Activated CD4-positive, alpha-beta T cell treated with anti-CD3 and anti-CD28 coated beads, Interleukin-10, Interleukin-2, amounts not matched to agents 100 ng/mL and 50 ng/mL, durations not matched to agents 16 hours and 8 hours (primary cell): Measurements from ENCODE around the gene AP2B1.
"Not testable (repeated sequence)": the region's sequence is repeated elsewhere in the genome, so short reads cannot be mapped to it uniquely, and the experiment has no call there.

Experiments
- DNase-seq: peaks from one replicate; pipeline ENCODE4 v3.0.0-alpha.2; 2020

AP2B1 gene

GRCh38 chr17:35645923-35646322 is 58.8 kb downstream of the AP2B1 start:
- DNase-seq, result no peak

GRCh38 chr17:35651467-35651866 is 64.3 kb downstream of the AP2B1 start:
- no peak for DNase-seq

- DNase-seq, result no peak
These were observed 66.7 kb downstream of the AP2B1 start for GRCh38 chr17:35653619-35654361.

GRCh38 chr17:35655303-35655702 is 68.2 kb downstream of the AP2B1 start:
- DNase-seq, result no peak

GRCh38 chr17:35660902-35661301 is 73.8 kb downstream of the AP2B1 start:
- DNase-seq, result no peak

GRCh38 chr17:35664685-35665084 is 77.6 kb downstream of the AP2B1 start:
- no peak for DNase-seq

- DNase-seq, result no peak
These were observed 78.5 kb downstream of the AP2B1 start for GRCh38 chr17:35665662-35666061.

GRCh38 chr17:35666070-35666469 is 78.9 kb downstream of the AP2B1 start:
- no peak for DNase-seq

GRCh38 chr17:35666967-35667532 is 79.9 kb downstream of the AP2B1 start:
- DNase-seq, result no peak

- DNase-seq, result no peak
These were observed 81.7 kb downstream of the AP2B1 start for GRCh38 chr17:35668802-35669201.

- no peak for DNase-seq
These were observed 87.4 kb downstream of the AP2B1 start for GRCh38 chr17:35674552-35674951.

- no peak for DNase-seq
These were observed 89.3 kb downstream of the AP2B1 start for GRCh38 chr17:35676441-35676840.

GRCh38 chr17:35679007-35679682 is 92.0 kb downstream of the AP2B1 start:
- peak; percentile 11 for DNase-seq

- DNase-seq, result no peak
These were observed 96.5 kb downstream of the AP2B1 start for GRCh38 chr17:35683591-35683990.

- DNase-seq, result no peak
These were observed 97.1 kb downstream of the AP2B1 start for GRCh38 chr17:35684055-35684802.

GRCh38 chr17:35692512-35693210 is 105.5 kb downstream of the AP2B1 start:
- no peak for DNase-seq

- DNase-seq, result no peak
These were observed 106.5 kb downstream of the AP2B1 start for GRCh38 chr17:35693662-35694061.

GRCh38 chr17:35694906-35695305 is 107.8 kb downstream of the AP2B1 start:
- no peak for DNase-seq

- DNase-seq, result no peak
These were observed 108.5 kb downstream of the AP2B1 start for GRCh38 chr17:35695613-35696012.

GRCh38 chr17:35698800-35699199 is 111.7 kb downstream of the AP2B1 start:
- DNase-seq, result no peak

GRCh38 chr17:35700150-35700549 is 113.0 kb downstream of the AP2B1 start:
- no peak for DNase-seq

- no peak for DNase-seq
These were observed 114.4 kb downstream of the AP2B1 start for GRCh38 chr17:35701491-35701890.

GRCh38 chr17:35703308-35703707 is 116.2 kb downstream of the AP2B1 start:
- DNase-seq, result not testable (repeated sequence)
